Activated B cell treated with CpG ODN at 0.5 μM for 24 hours (primary cell): ENCODE measurements around the gene GNG13. TPM values are rescaled to one million over a fixed set of nuclear protein-coding genes. Genes with fewer than 3 reads are reported as not detected.
"Not testable (repeated sequence)": the region's sequence is repeated elsewhere in the genome, so short reads cannot be mapped to it uniquely, and the experiment has no call there.

ENCODE experiments used
- ATAC-seq: fragments of 200-7000 bp; cut with Tn5 transposase; one replicate; pipeline ENCODE4 v1.10.0; 2021; ENCODE audit warnings: low read depth, mild to moderate bottlenecking, moderate library complexity
- CTCF ChIA-PET: fragments of 350-600 bp; sonication (Branson Sonifier 250); formaldehyde crosslinking; loops from one replicate; lab custom pipeline; 2021; ENCODE audit warnings: antibody characterized with exemption; lab: Charles Lee
- POLR2A ChIA-PET: fragments of 350-600 bp; sonication (Branson Sonifier 250); formaldehyde crosslinking; loops from one replicate; lab custom pipeline; 2021; ENCODE audit warnings: antibody characterized with exemption; lab: Charles Lee
- DNase-seq: peaks from one replicate; pipeline ENCODE4 v3.0.0; 2022
- H3K27ac Mint-ChIP-seq: one replicate; pipeline ENCODE4 v1.8.0; 2020; ENCODE audit warnings: mixed read lengths
- H3K27me3 Mint-ChIP-seq: one replicate; pipeline ENCODE4 v1.8.0; 2021; ENCODE audit warnings: mixed read lengths
- H3K36me3 Mint-ChIP-seq: one replicate; pipeline ENCODE4 v1.8.0; 2021; ENCODE audit warnings: low read depth, mixed read lengths
- H3K4me1 Mint-ChIP-seq: one replicate; pipeline ENCODE4 v1.8.0; 2021; ENCODE audit warnings: mixed read lengths
- H3K4me3 Mint-ChIP-seq: one replicate; pipeline ENCODE4 v1.8.0; 2020; ENCODE audit warnings: mild to moderate bottlenecking, mixed read lengths
- H3K9me3 Mint-ChIP-seq: one replicate; pipeline ENCODE4 v1.8.0; 2020; ENCODE audit warnings: mixed read lengths
- intact Hi-C: fragments of 100-400 bp; cut with micrococcal nuclease; formaldehyde crosslinking; loops from one replicate; pipeline ENCODE4 v1.15.1; 2024
- total RNA-seq: library from RNA; stranded (reverse); gene quantifications from 2 replicates; pipeline ENCODE4 v1.2.3, GENCODE V29; 2022
- TF ChIP-seq, protein P1 (sequence below): fragments of 200-600 bp; IDR thresholded peaks from one replicate; pipeline ENCODE4 v1.8.0; 2022; ENCODE audit warnings: antibody characterized with exemption, mild to moderate bottlenecking

Gene GNG13
- total RNA-seq, 1 donor from 2014 or later = not detected

DNA sequence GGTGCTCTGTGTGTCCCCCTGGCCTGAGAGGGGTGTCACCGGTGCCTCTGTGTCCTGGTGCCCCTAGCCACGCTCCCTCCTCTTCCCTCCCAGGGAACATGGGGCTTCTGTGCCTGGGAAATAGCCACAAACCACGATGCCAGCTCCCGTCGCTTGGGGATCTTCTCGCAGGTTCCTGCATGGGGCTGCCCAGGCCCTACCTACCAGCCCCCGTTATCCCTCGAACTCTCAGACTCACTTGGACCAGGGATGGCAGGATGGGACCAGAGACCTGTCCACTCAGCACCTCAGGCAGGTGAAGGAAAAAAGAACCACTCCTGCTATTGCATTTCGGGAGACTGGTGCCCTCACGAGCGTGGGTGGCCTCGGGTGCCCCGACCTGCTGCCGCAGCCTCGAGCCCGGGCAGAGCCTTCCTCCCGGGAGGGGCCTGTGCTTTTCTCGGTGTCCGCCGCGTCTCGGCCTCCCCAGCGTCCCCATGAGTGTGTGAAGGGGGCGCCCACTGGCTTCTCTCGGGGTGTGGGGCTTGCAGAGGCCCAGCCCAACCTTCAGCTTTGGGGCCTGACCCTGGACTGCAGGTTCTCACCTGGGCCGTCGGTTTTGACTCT lies 41.0 kb upstream of the GNG13 start:
- ChIA-PET POLR2A (no interaction called here), CTCF (no interaction called here)
- H3K4me1 Mint-ChIP-seq = no peaks in the 10 kb centered on the region
- peaks cover under 1% of the 10 kb centered on the region for H3K9me3 Mint-ChIP-seq
- DNase-seq (no peak), ATAC-seq (no peak)
- intact Hi-C loops = no loop called here
- H3K4me3 Mint-ChIP-seq = no peak overlapping the region
- no peaks in the 10 kb centered on the region for H3K36me3 Mint-ChIP-seq
- no peaks in the 10 kb centered on the region for H3K27me3 Mint-ChIP-seq
- TF ChIP-seq, protein P1, sequence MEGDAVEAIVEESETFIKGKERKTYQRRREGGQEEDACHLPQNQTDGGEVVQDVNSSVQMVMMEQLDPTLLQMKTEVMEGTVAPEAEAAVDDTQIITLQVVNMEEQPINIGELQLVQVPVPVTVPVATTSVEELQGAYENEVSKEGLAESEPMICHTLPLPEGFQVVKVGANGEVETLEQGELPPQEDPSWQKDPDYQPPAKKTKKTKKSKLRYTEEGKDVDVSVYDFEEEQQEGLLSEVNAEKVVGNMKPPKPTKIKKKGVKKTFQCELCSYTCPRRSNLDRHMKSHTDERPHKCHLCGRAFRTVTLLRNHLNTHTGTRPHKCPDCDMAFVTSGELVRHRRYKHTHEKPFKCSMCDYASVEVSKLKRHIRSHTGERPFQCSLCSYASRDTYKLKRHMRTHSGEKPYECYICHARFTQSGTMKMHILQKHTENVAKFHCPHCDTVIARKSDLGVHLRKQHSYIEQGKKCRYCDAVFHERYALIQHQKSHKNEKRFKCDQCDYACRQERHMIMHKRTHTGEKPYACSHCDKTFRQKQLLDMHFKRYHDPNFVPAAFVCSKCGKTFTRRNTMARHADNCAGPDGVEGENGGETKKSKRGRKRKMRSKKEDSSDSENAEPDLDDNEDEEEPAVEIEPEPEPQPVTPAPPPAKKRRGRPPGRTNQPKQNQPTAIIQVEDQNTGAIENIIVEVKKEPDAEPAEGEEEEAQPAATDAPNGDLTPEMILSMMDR = no peak
- H3K27ac Mint-ChIP-seq = no peak overlapping the region

DNA sequence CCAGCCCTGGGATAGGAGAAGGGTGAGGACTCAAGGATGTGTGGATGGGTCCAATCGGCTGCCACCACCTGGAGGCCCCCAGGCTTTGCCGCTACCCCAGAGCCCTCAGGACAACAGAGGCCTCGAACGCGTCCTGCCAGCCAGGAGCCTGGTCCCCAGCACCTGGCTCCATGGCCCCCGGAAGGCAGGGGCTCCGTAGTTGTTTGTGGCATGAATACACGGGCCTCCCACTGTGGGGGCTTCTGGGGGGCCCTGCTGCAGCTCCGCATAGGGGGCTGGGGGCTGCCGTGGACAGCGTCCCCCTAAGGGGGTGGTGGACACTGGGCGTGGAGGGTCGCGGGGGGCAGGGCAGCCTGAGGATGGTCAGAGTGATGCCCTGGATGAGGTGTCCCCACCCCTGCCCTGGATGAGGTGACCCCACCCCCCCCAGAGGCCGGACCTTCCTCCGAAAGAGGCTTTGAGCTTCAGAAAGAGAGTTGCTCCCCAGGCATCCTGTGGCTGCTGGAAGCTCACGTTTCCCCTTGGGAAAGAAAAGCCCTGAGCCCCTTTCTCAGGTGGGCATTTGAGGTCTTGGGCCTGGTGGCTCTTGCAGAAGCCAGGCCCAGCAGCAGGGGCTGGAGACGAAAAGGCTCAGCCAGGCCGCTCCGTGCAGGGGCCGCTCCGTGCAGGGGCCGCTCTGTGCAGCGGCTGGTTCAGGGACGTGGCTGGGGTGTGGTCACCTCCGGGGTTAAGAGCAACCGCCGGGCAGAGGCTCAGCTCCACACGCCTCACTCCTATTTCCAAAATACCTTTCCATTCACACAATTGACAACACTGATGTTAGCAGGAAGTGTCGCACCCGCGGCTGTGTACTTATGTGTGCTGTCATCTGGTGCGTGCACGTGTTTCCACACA lies 40.3 kb upstream of the GNG13 start:
- CTCF ChIA-PET = no interaction called here
- no peaks in the 10 kb centered on the region for H3K4me1 Mint-ChIP-seq
- ATAC-seq (no peak), DNase-seq (no peak)
- no peak overlapping the region for H3K27ac Mint-ChIP-seq
- H3K27me3 Mint-ChIP-seq = no peaks in the 10 kb centered on the region
- no peak overlapping the region for H3K4me3 Mint-ChIP-seq
- H3K9me3 Mint-ChIP-seq = peaks cover 8% of the 10 kb centered on the region
- intact Hi-C loops = no loop called here
- no peaks in the 10 kb centered on the region for H3K36me3 Mint-ChIP-seq
- TF ChIP-seq, protein P1 = no peak
- POLR2A ChIA-PET = no interaction called here

DNA sequence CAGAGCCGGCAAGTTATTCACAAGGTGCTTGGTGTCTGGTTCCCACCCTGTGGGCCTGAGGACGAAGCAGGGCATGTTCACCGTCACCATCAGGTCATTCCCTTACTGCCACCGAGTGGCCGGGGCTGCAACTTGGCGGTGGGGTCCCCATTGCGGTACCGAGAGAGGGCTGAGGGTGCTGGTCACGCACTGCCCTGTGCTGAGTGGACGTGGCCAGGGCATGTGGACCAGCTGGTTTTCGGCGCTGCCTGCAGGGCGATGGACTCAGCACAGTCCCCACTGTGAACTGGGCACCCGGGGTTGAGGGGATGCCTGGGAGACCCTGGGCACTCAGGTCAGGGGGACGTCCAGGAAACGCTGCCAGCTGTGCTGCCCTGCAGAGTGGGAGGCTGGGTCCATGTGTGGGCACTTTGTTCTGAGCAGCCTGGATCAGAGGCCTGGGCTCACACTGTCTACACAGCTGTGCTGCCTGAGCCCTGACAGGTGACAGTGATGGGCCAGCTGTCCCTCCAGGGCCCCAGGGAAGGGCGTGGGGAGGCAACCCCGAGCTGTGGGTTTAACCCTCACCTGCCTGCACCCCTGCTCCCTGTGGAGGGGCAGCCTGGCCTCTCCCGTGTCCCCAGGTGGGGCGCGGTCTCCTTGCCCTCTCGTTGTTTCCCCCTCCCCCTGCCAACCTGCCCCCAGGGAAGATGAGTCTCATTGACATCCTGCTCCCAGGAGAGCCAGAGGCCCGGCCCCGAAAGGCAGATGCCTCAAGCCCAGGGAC lies 39.3 kb upstream of the GNG13 start:
- Mint-ChIP-seq H3K36me3 (no peaks in the 10 kb centered on the region), H3K4me3 (no peak overlapping the region), H3K27me3 (no peaks in the 10 kb centered on the region), H3K4me1 (no peaks in the 10 kb centered on the region), H3K27ac (no peak overlapping the region), H3K9me3 (peaks cover 10% of the 10 kb centered on the region)
- TF ChIP-seq, protein P1 = no peak
- intact Hi-C loops = no loop called here
- DNase-seq (no peak), ATAC-seq (no peak)
- ChIA-PET CTCF (no interaction called here), POLR2A (no interaction called here)

DNA sequence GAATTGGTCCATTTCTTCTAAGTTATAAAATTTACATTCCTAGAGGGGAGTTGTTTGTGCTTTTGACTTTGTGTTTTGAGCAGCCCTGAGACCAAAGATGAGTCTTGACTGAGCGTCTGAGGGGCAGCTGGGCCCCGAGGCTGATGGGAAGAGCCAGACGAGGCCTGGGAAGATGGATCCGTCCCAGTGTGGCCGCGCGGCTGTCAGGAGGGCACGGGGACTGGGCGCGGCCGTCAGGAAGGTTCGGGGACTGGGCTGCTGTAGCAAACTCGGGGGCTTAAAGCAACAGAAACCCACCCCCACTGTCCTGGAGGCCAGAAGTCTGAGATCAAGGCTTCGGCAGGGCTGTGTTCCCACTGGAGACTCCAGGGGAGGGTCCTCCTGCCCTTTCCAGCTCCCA lies 38.2 kb upstream of the GNG13 start:
- POLR2A ChIA-PET = no interaction called here
- no peaks in the 10 kb centered on the region for H3K36me3 Mint-ChIP-seq
- no peak overlapping the region for H3K4me3 Mint-ChIP-seq
- no peaks in the 10 kb centered on the region for H3K27me3 Mint-ChIP-seq
- no peak overlapping the region for H3K27ac Mint-ChIP-seq
- TF ChIP-seq, protein P1 = no peak
- CTCF ChIA-PET = no interaction called here
- intact Hi-C loops = no loop called here
- no peaks in the 10 kb centered on the region for H3K4me1 Mint-ChIP-seq
- ATAC-seq (no peak), DNase-seq (no peak)
- H3K9me3 Mint-ChIP-seq = peaks cover 10% of the 10 kb centered on the region

DNA sequence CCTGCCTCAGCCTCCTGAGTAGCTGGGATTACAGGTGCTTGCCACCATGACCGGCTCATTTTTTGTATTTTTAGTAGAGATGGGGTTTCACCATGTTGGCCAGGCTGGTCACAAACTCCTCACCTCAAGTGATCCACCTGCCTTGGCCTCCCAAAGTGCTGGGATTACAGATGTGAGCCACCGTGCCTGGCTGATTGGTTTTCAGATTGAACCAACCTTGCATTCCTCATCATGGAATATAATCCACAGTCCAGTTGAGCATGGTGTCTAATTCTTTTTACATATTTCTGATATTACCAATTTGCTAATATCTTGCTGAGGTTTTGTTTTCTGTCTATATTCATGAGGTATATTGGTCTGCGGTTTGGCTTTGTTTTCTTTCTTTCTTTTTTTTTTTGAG lies 36.3 kb upstream of the GNG13 start:
- H3K9me3 Mint-ChIP-seq, H3K36me3 Mint-ChIP-seq, POLR2A ChIA-PET, H3K27ac Mint-ChIP-seq, CTCF ChIA-PET, H3K4me3 Mint-ChIP-seq, ATAC-seq, DNase-seq, intact Hi-C loops, H3K4me1 Mint-ChIP-seq, H3K27me3 Mint-ChIP-seq: not testable (repeated sequence)
